Limb (tissue), 2 donors: Measurements from ENCODE around the gene EVI5.
"Not testable (repeated sequence)": the region's sequence is repeated elsewhere in the genome, so short reads cannot be mapped to it uniquely, and the experiment has no call there.

Source experiments
- DNase-seq, 2 donors: peaks; one replicate each; pipeline ENCODE4 v3.0.0-alpha.2; 2016; ENCODE audit errors: extremely low spot score in 2 of 2

Gene EVI5

DNA sequence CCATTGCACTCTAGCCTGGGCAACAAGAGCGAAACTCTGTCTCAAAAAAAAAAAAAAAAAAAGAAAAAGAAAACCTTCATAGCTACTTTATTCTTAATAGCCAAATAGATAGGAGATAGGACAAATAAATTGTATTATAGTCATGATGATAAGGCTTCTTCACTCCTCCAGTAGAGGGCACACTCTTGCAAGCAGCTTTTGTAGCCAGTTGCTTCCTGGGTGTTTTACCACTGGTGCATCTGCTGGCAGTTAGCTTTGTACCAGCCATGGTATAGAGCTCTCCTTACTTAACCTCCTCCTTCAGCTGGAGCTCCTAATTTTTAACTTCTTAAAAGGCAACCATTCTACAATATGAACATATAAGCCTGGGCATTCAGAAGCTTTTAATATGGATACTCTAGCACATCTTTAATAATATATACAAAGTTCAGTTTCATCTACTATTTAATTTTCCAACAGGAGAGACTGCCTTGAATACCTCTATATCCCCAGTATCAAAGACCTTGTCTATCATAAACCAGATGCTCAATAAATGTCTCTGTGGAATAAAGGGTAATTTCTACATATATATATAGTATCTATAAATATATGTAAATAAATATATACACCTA lies 35.8 kb downstream of the EVI5 start:
- DNase-seq, result no peak

DNA sequence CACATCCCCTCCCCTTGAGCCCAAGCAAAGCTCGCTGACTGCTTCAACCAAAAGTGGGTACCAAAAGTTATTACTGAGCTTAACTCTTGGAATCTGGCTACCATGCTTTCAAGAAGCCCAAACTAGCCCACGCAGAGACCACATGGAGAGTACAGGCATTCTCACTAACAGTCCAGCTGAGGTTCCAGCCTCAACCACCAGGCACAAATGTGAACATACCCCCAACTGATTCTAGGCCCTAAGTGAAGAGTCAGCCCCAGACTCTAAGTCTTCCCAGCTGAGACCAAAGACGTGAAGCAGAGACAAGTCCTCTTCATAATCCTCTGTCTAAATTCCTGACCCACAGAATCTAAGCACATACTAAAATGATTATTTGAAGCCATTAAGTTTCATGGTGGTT lies 36.8 kb downstream of the EVI5 start:
- DNase-seq, result no peak

DNA sequence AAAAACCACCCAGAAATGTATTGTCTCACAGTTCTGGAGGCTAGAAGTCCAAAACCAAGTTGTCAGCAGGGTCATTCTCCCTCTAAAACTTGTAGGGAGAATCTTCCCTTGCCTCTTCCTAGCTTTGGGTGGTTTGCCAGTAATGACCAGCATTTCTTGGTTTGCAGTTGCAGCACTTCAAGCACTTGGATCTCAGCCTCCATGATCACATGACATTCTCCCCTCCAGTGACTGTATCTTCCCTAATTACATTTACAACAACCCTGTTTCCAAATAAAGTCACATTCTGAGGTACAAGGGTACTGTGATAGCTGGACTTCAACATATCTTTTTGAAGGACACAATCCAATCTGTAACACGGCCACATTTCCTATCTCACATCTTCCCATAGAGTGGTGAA lies 37.2 kb downstream of the EVI5 start:
- no peak for DNase-seq

- DNase-seq, result not testable (repeated sequence)
Observed at GRCh38 chr1:92746255-92746654, 38.7 kb downstream of the EVI5 start.

DNA sequence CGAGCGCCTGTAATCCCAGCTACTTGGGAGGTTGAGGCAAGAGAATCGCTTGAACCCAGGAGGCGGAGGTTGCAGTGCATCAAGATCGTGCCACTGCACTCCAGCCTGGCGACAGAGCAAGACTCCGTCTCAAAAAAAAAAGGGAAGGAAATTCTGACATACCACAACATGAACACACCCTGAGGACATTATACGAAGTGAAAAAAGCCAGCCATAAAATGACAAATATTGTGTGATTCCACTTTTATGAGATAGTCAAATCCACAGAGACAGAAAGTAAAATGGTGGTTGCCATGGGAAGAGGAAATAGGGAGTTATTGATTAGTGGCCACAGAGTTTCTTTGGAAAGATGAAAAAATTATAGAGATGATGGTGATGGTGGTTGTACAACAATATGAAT lies 41.7 kb downstream of the EVI5 start:
- no peak for DNase-seq

DNA sequence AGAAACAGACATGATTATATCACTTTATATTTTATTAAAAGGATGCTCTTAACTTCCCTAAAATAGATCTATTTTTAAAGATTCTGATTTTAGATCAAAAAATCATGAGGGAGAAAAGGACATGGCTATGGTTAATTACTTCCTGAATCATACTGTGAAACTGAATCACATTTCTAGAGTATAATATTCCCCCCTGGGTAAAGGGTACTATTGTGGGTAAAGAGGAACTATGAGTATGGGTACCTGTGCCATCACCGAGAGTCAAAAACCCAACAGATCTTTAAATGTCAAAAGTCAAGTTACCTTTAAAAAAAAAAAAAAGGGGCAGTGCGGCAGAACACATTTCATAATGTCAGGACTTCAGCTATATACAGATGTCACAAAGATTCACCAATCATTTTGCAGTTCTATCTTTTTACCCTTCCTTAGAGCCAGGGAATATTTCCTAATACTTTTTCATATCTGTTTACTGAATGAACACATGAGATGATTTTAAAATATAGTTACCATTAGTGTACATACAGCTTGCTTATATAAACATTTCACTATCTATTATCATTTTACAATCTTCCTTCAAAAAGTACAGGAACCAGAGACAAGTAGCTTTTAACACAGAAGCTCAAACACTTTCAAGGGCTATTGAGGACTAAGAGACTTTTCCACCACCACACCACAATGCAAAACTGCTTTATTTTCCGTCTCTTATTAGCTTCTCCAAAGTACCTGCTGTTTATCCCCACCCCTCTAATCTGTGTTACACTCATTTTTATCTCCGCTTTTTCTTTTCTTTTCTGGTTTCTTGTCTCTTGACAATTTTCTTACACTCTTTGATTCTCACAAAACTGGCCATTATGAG lies 45.0 kb downstream of the EVI5 start:
- DNase-seq, result no peak

DNA sequence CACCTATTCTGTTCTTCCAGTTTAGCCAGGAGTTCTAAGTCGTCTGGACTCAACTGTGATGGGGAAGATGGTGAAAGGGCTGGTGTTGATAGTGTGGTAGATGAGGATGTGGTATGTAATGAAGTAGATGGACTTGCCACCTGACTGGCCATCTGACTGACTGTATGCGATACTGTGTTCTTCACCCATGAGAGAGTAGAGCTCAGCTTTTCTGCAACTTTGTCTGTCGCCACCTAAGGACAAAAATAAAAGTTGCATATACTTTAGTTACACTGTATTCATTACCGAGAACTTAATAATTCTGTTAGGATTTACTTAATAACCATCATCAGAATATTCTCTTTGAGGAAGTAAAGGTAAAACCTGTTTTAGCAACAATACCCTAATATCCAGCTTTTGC lies 48.5 kb downstream of the EVI5 start:
- DNase-seq, result no peak

DNA sequence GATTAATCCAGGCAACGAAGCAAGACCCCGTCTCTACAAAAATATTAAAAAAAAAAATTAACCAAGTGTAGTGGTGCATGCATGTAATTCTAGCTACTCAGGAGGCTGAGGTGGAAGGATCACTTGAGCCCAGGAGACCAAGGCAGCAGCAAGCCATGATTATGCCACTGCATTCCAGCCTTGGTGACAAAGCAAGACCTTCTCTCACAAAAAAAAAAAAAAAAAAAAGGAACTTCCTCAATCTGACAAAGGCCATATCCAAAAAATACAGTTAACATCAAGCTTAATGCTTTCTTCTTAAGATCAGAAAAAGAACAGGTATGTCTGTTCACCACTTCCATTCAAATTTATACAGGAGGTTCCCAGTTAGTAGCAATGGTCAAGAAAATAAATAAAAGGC lies 54.4 kb downstream of the EVI5 start:
- DNase-seq, result no peak

DNA sequence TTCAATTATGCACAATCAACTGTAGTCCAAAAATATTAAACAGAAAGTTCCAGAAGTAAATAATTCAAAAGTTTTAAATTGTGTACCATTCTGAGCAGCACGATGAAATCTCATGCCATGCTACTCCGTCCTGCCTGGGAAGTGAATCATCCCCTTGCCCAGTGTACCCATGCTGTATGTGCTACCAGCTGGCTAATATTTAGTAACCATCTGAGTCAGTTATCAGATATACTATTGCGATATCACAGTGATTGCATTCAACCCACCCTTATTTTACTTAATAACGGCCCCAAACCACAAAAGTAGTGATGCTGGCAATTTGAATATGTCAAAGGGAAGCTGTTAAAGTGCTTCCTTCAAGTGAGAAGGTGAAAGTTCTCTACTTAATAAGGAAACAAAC lies 56.2 kb downstream of the EVI5 start:
- DNase-seq, result no peak

- not testable (repeated sequence) for DNase-seq
Observed at GRCh38 chr1:92723713-92724112, 61.2 kb downstream of the EVI5 start.

- DNase-seq, result no peak
Observed at GRCh38 chr1:92721886-92722285, 63.0 kb downstream of the EVI5 start.

- not testable (repeated sequence) for DNase-seq
Observed at GRCh38 chr1:92721157-92721556, 63.8 kb downstream of the EVI5 start.

DNA sequence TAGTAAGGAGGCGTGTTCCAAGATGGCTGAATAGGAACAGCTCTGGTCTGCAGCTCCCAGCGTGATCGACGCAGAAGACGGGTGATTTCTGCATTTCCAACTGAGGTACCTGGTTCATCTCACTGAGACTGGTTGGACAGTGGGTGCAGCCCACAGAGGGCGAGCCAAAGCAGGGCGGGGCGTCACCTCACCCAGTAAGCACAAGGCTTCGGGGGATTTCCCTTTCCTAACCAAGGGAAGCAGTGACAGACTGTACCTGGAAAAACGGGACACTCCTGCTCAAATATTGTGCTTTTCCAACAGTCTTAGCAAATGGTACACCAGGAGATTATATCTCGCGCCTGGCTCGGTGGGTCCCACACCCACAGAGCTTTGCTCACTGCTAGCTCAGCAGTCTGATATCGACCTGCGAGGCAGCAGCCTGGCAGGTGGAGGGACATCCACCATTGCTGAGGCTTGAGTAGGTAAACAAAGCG lies 69.4 kb downstream of the EVI5 start:
- DNase-seq, result not testable (repeated sequence)

DNA sequence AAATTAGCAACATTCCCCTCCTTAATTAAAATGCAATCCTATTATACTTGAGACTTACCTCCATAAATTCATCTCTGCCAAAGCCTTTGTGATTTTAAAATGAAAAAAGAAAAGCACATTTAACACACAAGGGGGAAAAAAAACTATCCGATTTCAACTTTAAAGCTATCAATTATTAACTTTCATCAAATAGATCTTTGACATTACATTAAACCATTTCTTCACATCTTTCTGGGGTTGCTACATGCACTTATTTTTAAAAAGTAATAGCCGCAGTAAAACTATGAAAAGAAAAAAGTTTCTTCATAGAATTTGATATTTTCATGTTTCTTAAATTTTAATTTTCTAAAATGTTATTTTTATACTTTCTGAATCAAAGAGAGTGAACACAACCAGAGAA lies 71.0 kb downstream of the EVI5 start:
- DNase-seq, result no peak

DNA sequence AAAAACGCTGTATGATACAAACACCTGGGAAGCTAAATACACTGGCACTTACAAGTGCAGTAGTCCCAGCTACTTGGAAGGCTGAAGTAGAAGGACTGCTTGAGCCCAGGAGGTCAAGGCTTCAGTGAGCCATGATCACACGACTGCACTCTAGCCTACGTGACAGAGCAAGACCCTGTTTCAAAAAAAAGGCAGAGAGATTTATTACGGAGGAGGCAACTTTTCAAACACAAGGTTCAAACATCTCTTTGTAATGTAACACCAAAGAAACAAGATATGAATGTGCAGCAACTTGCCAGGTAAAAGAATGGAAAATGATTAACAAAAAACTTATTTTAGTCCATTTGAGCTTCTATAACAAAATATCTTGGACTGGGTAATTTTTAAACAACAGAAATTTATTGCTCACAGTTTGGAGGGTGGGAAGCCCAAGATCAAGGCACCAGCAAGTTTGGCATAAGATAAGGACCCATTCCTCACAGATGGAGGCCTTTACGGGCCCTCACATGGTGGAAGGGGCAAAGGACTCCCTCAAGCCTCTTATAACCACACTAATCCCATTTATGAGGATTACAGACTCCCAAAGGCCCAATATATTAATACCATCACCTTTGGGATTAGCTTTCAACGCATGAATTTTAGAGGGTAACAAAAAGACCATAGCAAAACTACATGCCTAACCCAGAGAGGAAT lies 73.3 kb downstream of the EVI5 start:
- DNase-seq, result no peak

DNA sequence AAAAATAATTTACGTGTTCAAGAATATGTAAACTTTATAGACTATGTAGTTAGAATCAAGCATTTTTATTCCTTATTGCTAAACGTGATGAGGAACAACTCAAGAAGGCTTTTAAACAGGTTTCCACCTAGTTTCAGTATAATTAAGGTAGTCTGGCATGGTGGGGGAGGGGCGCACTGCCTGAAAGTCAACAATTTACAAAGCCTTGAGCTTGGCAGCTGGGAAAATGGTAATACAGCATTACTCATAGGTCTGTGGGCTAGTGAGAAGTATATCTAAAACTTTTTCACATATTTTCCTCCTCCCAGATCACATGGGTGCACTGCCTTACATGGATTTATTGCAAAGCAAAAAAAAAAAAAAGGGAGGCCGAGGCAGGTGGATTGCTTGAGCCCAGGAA lies 75.2 kb downstream of the EVI5 start:
- DNase-seq, result no peak

GRCh38 chr1:92708368-92708950 lies 76.4 kb downstream of the EVI5 start:
- DNase-seq, result no peak

- DNase-seq, result no peak
Observed at GRCh38 chr1:92707709-92708108, 77.2 kb downstream of the EVI5 start.

DNA sequence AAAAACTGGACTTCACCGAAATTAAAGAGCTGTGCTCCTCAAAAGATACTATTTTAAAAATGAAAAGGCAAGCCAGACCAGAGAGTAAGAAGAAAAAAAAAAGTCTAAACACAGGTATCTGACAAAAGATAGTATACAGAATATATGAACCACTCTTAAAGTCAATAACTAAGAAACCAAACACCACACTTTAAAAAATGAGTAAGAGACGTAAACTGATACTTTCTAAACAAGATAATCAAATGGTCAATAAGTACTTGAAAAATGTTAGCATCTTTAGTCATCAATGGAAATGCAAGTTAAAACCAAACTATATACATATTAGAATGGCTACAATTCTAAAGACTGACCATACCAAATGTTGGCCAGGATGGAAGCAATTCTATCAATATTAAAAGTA lies 77.6 kb downstream of the EVI5 start:
- no peak for DNase-seq

- DNase-seq, result no peak
Observed at GRCh38 chr1:92705446-92705845, 79.5 kb downstream of the EVI5 start.

DNA sequence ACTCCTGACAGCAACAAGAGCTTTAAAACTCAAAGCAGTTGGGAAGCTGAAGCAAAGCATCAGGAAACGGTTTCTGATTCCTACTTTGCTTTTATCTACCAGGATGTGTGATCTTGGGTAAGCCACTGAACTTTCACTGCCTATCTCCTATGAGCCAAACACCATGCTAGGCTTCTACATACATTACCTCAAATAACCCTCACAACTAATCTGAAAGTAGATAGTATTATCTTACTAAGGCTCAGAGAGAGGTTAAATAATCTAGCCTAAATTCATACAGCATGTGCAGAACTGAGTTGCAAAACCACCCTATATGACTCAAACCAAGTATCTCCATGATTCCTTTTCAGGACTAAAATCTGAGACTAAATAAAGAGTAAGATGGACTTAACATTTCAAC lies 83.8 kb downstream of the EVI5 start:
- no peak for DNase-seq

DNA sequence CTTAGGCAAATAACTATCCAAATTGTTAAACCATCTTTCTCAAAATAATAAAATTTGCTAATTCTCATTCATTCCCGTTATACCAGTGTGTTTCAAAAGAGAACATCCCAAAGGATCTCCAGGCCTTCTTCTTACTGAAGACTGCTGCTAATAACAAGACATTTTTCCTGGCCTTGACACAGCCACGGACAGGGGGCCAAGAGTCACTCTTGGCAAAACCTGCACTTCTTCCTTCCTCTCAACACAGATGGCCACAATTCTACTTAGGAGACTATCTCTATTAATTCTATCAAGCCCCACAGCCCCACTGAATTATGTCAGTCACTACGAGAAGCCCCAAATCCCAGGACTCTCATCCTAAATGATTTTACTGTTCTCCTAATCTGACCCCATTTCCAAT lies 86.0 kb downstream of the EVI5 start:
- DNase-seq, result no peak
